WTC11 (cell line): ENCODE results near the gene KLHL30. TPM values are rescaled to one million over a fixed set of nuclear protein-coding genes. Genes with fewer than 3 reads are reported as not detected.

Experiments
- ATAC-seq: fragments of 200-7000 bp; cut with Tn5 transposase; 2 replicates; pipeline ENCODE4 v1.10.0; 2021; ENCODE audit warnings: mild to moderate bottlenecking, moderate library complexity
- CTCF ChIA-PET: fragments of 300-600 bp; sonication (Branson Sonifier 250); formaldehyde crosslinking; loops from one replicate; lab custom pipeline; 2021; ENCODE audit warnings: antibody characterized with exemption; lab: Charles Lee
- POLR2A ChIA-PET: fragments of 350-600 bp; sonication (Branson Sonifier 250); formaldehyde crosslinking; loops from one replicate; lab custom pipeline; 2021; ENCODE audit warnings: antibody characterized with exemption; lab: Charles Lee
- DNase-seq: peaks from one replicate; pipeline ENCODE4 v3.0.0; 2021; ENCODE audit warnings: low spot score
- H3K27ac Mint-ChIP-seq: 2 replicates; pipeline ENCODE4 v1.8.0; 2021; ENCODE audit warnings: mixed read lengths
- H3K27me3 Mint-ChIP-seq: 2 replicates; pipeline ENCODE4 v1.8.0; 2021; ENCODE audit warnings: low read depth, mild to moderate bottlenecking, moderate library complexity, mixed read lengths
- H3K36me3 Mint-ChIP-seq: 2 replicates; pipeline ENCODE4 v1.8.0; 2021; ENCODE audit warnings: mixed read lengths
- H3K4me1 Mint-ChIP-seq: 2 replicates; pipeline ENCODE4 v1.8.0; 2022; ENCODE audit warnings: mixed read lengths
- H3K4me3 Mint-ChIP-seq: 2 replicates; pipeline ENCODE4 v1.8.0; 2021; ENCODE audit warnings: mild to moderate bottlenecking, moderate library complexity, mixed read lengths
- H3K9me3 Mint-ChIP-seq: 2 replicates; pipeline ENCODE4 v1.8.0; 2021; ENCODE audit warnings: mixed read lengths
- CBFB ChIP-seq: sonication (generic); formaldehyde crosslinking; IDR thresholded peaks from 2 replicates; pipeline ENCODE4 v1.8.1; 2022; ENCODE audit warnings: mild to moderate bottlenecking, low read depth, missing genetic modification reagents
- CREM ChIP-seq: sonication (generic); formaldehyde crosslinking; IDR thresholded peaks from 2 replicates; pipeline ENCODE4 v1.8.1; 2022; ENCODE audit warnings: mild to moderate bottlenecking, missing genetic modification reagents, moderate library complexity
- FOXK1 ChIP-seq: sonication (generic); formaldehyde crosslinking; IDR thresholded peaks from 2 replicates; pipeline ENCODE4 v1.8.0; 2022; ENCODE audit warnings: mild to moderate bottlenecking, moderate library complexity, missing genetic modification reagents
- GTF2I ChIP-seq: fragments of 250-450 bp; sonication (Bioruptor Pico); conservative IDR thresholded peaks from 2 replicates; pipeline ENCODE4 v1.4.0; 2021; ENCODE audit warnings: mild to moderate bottlenecking
- MXD4 ChIP-seq: fragments of 250-450 bp; sonication (Bioruptor Pico); IDR thresholded peaks from 2 replicates; pipeline ENCODE4 v1.8.0; 2021; ENCODE audit warnings: mild to moderate bottlenecking, moderate library complexity, borderline replicate concordance
- NR1H2 ChIP-seq: sonication (generic); formaldehyde crosslinking; IDR thresholded peaks from 2 replicates; pipeline ENCODE4 v1.9.0; 2021; ENCODE audit warnings: mild to moderate bottlenecking, moderate library complexity, missing genetic modification reagents
- SMAD3 ChIP-seq: sonication (generic); formaldehyde crosslinking; IDR thresholded peaks from 2 replicates; pipeline ENCODE4 v1.8.0; 2022; ENCODE audit warnings: missing genetic modification reagents, mild to moderate bottlenecking, borderline replicate concordance
- SP1 ChIP-seq: sonication (generic); formaldehyde crosslinking; conservative IDR thresholded peaks from 2 replicates; pipeline ENCODE4 v1.8.1; 2022; ENCODE audit warnings: missing genetic modification reagents
- ZNF263 ChIP-seq: sonication (generic); formaldehyde crosslinking; IDR thresholded peaks from 2 replicates; pipeline ENCODE4 v1.8.1; 2022; ENCODE audit warnings: low read depth, mild to moderate bottlenecking, moderate library complexity, missing genetic modification reagents
- ZNF396 ChIP-seq: fragments of 250-450 bp; sonication (Bioruptor Pico); IDR thresholded peaks from 2 replicates; pipeline ENCODE4 v1.8.0; 2021; ENCODE audit warnings: mild to moderate bottlenecking, moderate library complexity, borderline replicate concordance
- ZNF671 ChIP-seq: fragments of 250-450 bp; sonication (Bioruptor Pico); IDR thresholded peaks from 2 replicates; pipeline ENCODE4 v1.8.0; 2021; ENCODE audit warnings: mild to moderate bottlenecking
- total RNA-seq: library from RNA; stranded (reverse); gene quantifications from 3 replicates; pipeline ENCODE4 v1.2.3, GENCODE V29; 2021
- TF ChIP-seq, protein P1 (sequence below): sonication (generic); formaldehyde crosslinking; IDR thresholded peaks from 2 replicates; pipeline ENCODE4 v1.8.0; 2022; ENCODE audit warnings: mild to moderate bottlenecking, missing genetic modification reagents
- TF ChIP-seq, protein P2 (sequence below): fragments of 250-450 bp; sonication (Bioruptor Pico); IDR thresholded peaks from 2 replicates; pipeline ENCODE4 v1.8.0; 2021; ENCODE audit warnings: mild to moderate bottlenecking
- TF ChIP-seq, protein P3 (sequence below): sonication (generic); formaldehyde crosslinking; IDR thresholded peaks from 2 replicates; pipeline ENCODE4 v1.8.1; 2022; ENCODE audit warnings: low read depth, missing genetic modification reagents, borderline replicate concordance
- TF ChIP-seq, protein P4 (sequence below): sonication (generic); formaldehyde crosslinking; IDR thresholded peaks from 2 replicates; pipeline ENCODE4 v1.8.0; 2023; ENCODE audit warnings: missing genetic modification reagents, mild to moderate bottlenecking, borderline replicate concordance
- TF ChIP-seq, protein P5 (sequence below): fragments of 250-450 bp; sonication (Bioruptor Pico); IDR thresholded peaks from 2 replicates; pipeline ENCODE4 v1.9.0; 2021; ENCODE audit warnings: mild to moderate bottlenecking, borderline replicate concordance
- TF ChIP-seq, protein P6 (sequence below): sonication (generic); formaldehyde crosslinking; IDR thresholded peaks from 2 replicates; pipeline ENCODE4 v1.8.1; 2023; ENCODE audit warnings: mild to moderate bottlenecking, moderate library complexity, missing genetic modification reagents

Gene KLHL30
- total RNA-seq, 1 experiment from 2014 or later, result not detected

DNA sequence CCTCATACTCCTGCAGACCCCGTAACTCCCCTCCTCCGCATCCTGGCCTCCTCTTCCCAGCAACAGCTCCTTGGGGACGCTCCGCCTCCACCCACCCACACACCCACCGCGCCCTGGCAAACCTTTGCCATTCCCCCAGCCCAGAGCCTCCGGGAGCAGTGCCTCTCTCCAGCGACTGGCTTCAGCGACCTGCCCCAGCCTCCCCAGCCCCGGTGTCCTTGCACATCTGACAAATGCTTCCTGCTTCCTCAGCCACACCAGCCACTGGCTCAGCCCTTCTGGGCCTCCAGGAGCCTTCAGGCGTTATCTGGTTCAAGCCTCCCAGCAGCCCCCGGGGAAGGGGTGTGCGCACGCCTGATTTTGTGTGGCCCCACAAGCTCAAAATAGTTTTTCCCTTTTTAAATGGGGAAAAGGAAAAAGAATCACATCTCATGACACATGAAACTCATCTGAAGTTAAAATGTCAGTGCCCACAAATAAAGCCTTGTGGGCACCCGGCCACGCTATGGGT is 24.1 kb upstream of the KLHL30 start (continued):
- TF ChIP-seq, protein P1, sequence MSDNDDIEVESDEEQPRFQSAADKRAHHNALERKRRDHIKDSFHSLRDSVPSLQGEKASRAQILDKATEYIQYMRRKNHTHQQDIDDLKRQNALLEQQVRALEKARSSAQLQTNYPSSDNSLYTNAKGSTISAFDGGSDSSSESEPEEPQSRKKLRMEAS (CRISPR knock-in tag), result no peak
- TF ChIP-seq, all 79 proteins: peak for 0

- H3K4me1 Mint-ChIP-seq, result no peaks in the 10 kb centered on the region
- peaks cover 6% of the 10 kb centered on the region for H3K36me3 Mint-ChIP-seq
- H3K27ac Mint-ChIP-seq, result no peak overlapping the region; the same call in 1 of the 2 replicates
- peak; percentile 39 for ATAC-seq
- H3K9me3 Mint-ChIP-seq, result peaks cover 21% of the 10 kb centered on the region
- peak; percentile 12 for DNase-seq
- H3K27me3 Mint-ChIP-seq, result no peaks in the 10 kb centered on the region
- CTCF ChIA-PET, result interaction anchor here (0.6 to 1.8 kb wide), 7 partner anchors 9 to 148 kb away, joined by 3 to 6 read pairs (median 4); no protein-coding TSS in a partner anchor
- POLR2A ChIA-PET, result no interaction called here
- H3K4me3 Mint-ChIP-seq, result no peak overlapping the region
- TF ChIP-seq SP1 (CRISPR knock-in tag), result no peak
- TF ChIP-seq, protein P2, sequence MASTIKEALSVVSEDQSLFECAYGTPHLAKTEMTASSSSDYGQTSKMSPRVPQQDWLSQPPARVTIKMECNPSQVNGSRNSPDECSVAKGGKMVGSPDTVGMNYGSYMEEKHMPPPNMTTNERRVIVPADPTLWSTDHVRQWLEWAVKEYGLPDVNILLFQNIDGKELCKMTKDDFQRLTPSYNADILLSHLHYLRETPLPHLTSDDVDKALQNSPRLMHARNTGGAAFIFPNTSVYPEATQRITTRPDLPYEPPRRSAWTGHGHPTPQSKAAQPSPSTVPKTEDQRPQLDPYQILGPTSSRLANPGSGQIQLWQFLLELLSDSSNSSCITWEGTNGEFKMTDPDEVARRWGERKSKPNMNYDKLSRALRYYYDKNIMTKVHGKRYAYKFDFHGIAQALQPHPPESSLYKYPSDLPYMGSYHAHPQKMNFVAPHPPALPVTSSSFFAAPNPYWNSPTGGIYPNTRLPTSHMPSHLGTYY, result no peak
- no peak for TF ChIP-seq CBFB
- TF ChIP-seq, protein P3, sequence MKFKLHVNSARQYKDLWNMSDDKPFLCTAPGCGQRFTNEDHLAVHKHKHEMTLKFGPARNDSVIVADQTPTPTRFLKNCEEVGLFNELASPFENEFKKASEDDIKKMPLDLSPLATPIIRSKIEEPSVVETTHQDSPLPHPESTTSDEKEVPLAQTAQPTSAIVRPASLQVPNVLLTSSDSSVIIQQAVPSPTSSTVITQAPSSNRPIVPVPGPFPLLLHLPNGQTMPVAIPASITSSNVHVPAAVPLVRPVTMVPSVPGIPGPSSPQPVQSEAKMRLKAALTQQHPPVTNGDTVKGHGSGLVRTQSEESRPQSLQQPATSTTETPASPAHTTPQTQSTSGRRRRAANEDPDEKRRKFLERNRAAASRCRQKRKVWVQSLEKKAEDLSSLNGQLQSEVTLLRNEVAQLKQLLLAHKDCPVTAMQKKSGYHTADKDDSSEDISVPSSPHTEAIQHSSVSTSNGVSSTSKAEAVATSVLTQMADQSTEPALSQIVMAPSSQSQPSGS, result no peak
- no peak for TF ChIP-seq MXD4
- no peak for TF ChIP-seq ZNF396 (CRISPR knock-in tag)
- TF ChIP-seq, protein P4, sequence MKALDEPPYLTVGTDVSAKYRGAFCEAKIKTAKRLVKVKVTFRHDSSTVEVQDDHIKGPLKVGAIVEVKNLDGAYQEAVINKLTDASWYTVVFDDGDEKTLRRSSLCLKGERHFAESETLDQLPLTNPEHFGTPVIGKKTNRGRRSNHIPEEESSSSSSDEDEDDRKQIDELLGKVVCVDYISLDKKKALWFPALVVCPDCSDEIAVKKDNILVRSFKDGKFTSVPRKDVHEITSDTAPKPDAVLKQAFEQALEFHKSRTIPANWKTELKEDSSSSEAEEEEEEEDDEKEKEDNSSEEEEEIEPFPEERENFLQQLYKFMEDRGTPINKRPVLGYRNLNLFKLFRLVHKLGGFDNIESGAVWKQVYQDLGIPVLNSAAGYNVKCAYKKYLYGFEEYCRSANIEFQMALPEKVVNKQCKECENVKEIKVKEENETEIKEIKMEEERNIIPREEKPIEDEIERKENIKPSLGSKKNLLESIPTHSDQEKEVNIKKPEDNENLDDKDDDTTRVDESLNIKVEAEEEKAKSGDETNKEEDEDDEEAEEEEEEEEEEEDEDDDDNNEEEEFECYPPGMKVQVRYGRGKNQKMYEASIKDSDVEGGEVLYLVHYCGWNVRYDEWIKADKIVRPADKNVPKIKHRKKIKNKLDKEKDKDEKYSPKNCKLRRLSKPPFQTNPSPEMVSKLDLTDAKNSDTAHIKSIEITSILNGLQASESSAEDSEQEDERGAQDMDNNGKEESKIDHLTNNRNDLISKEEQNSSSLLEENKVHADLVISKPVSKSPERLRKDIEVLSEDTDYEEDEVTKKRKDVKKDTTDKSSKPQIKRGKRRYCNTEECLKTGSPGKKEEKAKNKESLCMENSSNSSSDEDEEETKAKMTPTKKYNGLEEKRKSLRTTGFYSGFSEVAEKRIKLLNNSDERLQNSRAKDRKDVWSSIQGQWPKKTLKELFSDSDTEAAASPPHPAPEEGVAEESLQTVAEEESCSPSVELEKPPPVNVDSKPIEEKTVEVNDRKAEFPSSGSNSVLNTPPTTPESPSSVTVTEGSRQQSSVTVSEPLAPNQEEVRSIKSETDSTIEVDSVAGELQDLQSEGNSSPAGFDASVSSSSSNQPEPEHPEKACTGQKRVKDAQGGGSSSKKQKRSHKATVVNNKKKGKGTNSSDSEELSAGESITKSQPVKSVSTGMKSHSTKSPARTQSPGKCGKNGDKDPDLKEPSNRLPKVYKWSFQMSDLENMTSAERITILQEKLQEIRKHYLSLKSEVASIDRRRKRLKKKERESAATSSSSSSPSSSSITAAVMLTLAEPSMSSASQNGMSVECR (CRISPR knock-in tag), result no peak
- no peak for TF ChIP-seq SMAD3 (CRISPR knock-in tag)
- TF ChIP-seq CREM (CRISPR knock-in tag), result no peak
- TF ChIP-seq, protein P5, sequence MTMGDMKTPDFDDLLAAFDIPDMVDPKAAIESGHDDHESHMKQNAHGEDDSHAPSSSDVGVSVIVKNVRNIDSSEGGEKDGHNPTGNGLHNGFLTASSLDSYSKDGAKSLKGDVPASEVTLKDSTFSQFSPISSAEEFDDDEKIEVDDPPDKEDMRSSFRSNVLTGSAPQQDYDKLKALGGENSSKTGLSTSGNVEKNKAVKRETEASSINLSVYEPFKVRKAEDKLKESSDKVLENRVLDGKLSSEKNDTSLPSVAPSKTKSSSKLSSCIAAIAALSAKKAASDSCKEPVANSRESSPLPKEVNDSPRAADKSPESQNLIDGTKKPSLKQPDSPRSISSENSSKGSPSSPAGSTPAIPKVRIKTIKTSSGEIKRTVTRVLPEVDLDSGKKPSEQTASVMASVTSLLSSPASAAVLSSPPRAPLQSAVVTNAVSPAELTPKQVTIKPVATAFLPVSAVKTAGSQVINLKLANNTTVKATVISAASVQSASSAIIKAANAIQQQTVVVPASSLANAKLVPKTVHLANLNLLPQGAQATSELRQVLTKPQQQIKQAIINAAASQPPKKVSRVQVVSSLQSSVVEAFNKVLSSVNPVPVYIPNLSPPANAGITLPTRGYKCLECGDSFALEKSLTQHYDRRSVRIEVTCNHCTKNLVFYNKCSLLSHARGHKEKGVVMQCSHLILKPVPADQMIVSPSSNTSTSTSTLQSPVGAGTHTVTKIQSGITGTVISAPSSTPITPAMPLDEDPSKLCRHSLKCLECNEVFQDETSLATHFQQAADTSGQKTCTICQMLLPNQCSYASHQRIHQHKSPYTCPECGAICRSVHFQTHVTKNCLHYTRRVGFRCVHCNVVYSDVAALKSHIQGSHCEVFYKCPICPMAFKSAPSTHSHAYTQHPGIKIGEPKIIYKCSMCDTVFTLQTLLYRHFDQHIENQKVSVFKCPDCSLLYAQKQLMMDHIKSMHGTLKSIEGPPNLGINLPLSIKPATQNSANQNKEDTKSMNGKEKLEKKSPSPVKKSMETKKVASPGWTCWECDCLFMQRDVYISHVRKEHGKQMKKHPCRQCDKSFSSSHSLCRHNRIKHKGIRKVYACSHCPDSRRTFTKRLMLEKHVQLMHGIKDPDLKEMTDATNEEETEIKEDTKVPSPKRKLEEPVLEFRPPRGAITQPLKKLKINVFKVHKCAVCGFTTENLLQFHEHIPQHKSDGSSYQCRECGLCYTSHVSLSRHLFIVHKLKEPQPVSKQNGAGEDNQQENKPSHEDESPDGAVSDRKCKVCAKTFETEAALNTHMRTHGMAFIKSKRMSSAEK (CRISPR knock-in tag), result no peak
- TF ChIP-seq NR1H2, result no peak
- TF ChIP-seq ZNF671 (CRISPR knock-in tag), result no peak
- TF ChIP-seq FOXK1 (CRISPR knock-in tag), result no peak
- TF ChIP-seq, protein P6, sequence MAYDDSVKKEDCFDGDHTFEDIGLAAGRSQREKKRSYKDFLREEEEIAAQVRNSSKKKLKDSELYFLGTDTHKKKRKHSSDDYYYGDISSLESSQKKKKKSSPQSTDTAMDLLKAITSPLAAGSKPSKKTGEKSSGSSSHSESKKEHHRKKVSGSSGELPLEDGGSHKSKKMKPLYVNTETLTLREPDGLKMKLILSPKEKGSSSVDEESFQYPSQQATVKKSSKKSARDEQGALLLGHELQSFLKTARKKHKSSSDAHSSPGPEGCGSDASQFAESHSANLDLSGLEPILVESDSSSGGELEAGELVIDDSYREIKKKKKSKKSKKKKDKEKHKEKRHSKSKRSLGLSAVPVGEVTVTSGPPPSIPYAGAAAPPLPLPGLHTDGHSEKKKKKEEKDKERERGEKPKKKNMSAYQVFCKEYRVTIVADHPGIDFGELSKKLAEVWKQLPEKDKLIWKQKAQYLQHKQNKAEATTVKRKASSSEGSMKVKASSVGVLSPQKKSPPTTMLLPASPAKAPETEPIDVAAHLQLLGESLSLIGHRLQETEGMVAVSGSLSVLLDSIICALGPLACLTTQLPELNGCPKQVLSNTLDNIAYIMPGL, result no peak
- no peak for TF ChIP-seq ZNF263 (CRISPR knock-in tag)
- no peak for TF ChIP-seq GTF2I (CRISPR knock-in tag)
Observed at GRCh38 chr2:238114851-238115660, 23.4 kb upstream of the KLHL30 start.
